CD14-positive monocyte (primary cell): ENCODE results near the gene GMPPA. TPM values are rescaled to one million over a fixed set of nuclear protein-coding genes. Genes with fewer than 3 reads are reported as not detected.

Source experiments
- DNase-seq, 3 donors: peaks; one replicate each; pipeline ENCODE4 v3.0.0-alpha.2; 2011 to 2022
- H2AFZ ChIP-seq: 2 replicates; pipeline ENCODE4 v1.6.0; 2012; ENCODE audit warnings: mild to moderate bottlenecking, low read depth, low read length, inconsistent platforms; ENCODE audit not compliant: insufficient read depth, poor library complexity, severe bottlenecking
- H3K27ac ChIP-seq, 2 donors: 1 replicate in 1 of 2; 2 replicates in 1 of 2; pipeline ENCODE4 v1.5.1; 2012 to 2013; ENCODE audit warnings: low read length in 2 of 2, control low read depth in 1 of 2, inconsistent platforms in 1 of 2, low read depth in 1 of 2, mild to moderate bottlenecking in 1 of 2
- H3K27me3 ChIP-seq, 2 donors: one replicate each; pipeline versions ENCODE4 v1.6.0 to v1.6.1; 2011 to 2013; ENCODE audit warnings: low read length in 2 of 2; ENCODE audit not compliant: control insufficient read depth in 2 of 2, insufficient read depth in 2 of 2
- H3K36me3 ChIP-seq, 2 donors: replicated peaks in 1 of 2; 1 replicate in 1 of 2; 2 replicates in 1 of 2; pipeline versions ENCODE4 v1.5.1 to v1.6.1; 2012 to 2013; ENCODE audit warnings: low read length in 2 of 2, control low read depth in 1 of 2, inconsistent platforms in 1 of 2, mild to moderate bottlenecking in 1 of 2; ENCODE audit not compliant: insufficient read depth in 2 of 2, control insufficient read depth in 1 of 2
- H3K4me1 ChIP-seq, 2 donors: 1 replicate in 1 of 2; 2 replicates in 1 of 2; pipeline versions ENCODE4 v1.5.1 to v1.6.1; 2012 to 2013; ENCODE audit warnings: low read length in 2 of 2, control low read depth in 1 of 2, inconsistent platforms in 1 of 2, mild to moderate bottlenecking in 1 of 2, moderate library complexity in 1 of 2; ENCODE audit not compliant: insufficient read depth in 2 of 2, control insufficient read depth in 1 of 2
- H3K4me2 ChIP-seq: replicated peaks from 2 replicates; pipeline ENCODE3; 2012; ENCODE audit warnings: low read length, moderate library complexity, mild to moderate bottlenecking; ENCODE audit not compliant: poor library complexity, severe bottlenecking; ENCODE audit errors: extremely low read depth
- H3K4me3 ChIP-seq, 3 experiments: fragments of 200-600 bp in 1 of 3; sonication (generic) in 1 of 3; replicated peaks in 1 of 3; 1 replicate in 2 of 3; 2 replicates in 1 of 3; pipeline ENCODE4 v1.5.1; 2011 to 2013; ENCODE audit warnings: low read length in 3 of 3, mild to moderate bottlenecking in 3 of 3, control low read depth in 2 of 3, low read depth in 2 of 3, inconsistent platforms in 1 of 3, moderate library complexity in 1 of 3
- H3K79me2 ChIP-seq: 2 replicates; pipeline ENCODE4 v1.6.0; 2012; ENCODE audit warnings: mild to moderate bottlenecking, control low read depth, inconsistent platforms, low read length, moderate library complexity; ENCODE audit not compliant: insufficient read depth
- H3K9ac ChIP-seq: 2 replicates; pipeline ENCODE4 v1.6.0; 2017; ENCODE audit warnings: low read length, mild to moderate bottlenecking; ENCODE audit not compliant: insufficient read depth, poor library complexity, severe bottlenecking
- H3K9me3 ChIP-seq, 2 donors: replicated peaks in 1 of 2; 1 replicate in 1 of 2; 2 replicates in 1 of 2; pipeline versions ENCODE4 v1.5.1 to v1.6.1; 2012 to 2013; ENCODE audit warnings: low read length in 2 of 2, control low read depth in 1 of 2; ENCODE audit not compliant: control insufficient read depth in 1 of 2, insufficient read depth in 1 of 2
- H4K20me1 ChIP-seq: 2 replicates; pipeline ENCODE4 v1.6.0; 2012; ENCODE audit warnings: mild to moderate bottlenecking, low read length, control low read depth, moderate library complexity; ENCODE audit not compliant: insufficient read depth
- H3K27ac Mint-ChIP-seq, 7 donors: one replicate each; pipeline ENCODE4 v1.8.0; 2020; ENCODE audit warnings: mild to moderate bottlenecking in 7 of 7, mixed read lengths in 7 of 7, moderate library complexity in 6 of 7, inconsistent platforms in 2 of 7
- H3K27me3 Mint-ChIP-seq, 3 donors: one replicate each; pipeline ENCODE4 v1.8.0; 2021 to 2022; ENCODE audit warnings: low read depth in 3 of 3, mild to moderate bottlenecking in 3 of 3, mixed read lengths in 3 of 3, moderate library complexity in 3 of 3, inconsistent platforms in 1 of 3
- H3K36me3 Mint-ChIP-seq, 2 donors: one replicate each; pipeline ENCODE4 v1.8.0; 2020; ENCODE audit warnings: mixed read lengths in 2 of 2, inconsistent platforms in 1 of 2, mild to moderate bottlenecking in 1 of 2
- H3K4me1 Mint-ChIP-seq: one replicate; pipeline ENCODE4 v1.8.0; 2020; ENCODE audit warnings: mild to moderate bottlenecking, mixed read lengths
- H3K4me3 Mint-ChIP-seq, 2 donors: one replicate each; pipeline ENCODE4 v1.8.0; 2020; ENCODE audit warnings: mild to moderate bottlenecking in 2 of 2, mixed read lengths in 2 of 2, moderate library complexity in 1 of 2
- H3K9me3 Mint-ChIP-seq, 7 donors: one replicate each; pipeline ENCODE4 v1.8.0; 2020 to 2022; ENCODE audit warnings: mixed read lengths in 7 of 7, mild to moderate bottlenecking in 6 of 7, moderate library complexity in 6 of 7, inconsistent platforms in 2 of 7
- CTCF ChIP-seq: fragments of 200-600 bp; IDR thresholded peaks from one replicate; pipeline ENCODE4 v1.8.0; 2022; ENCODE audit warnings: antibody characterized with exemption, mild to moderate bottlenecking
- WGBS: methylation state at CpG from one replicate; pipeline ENCODE4 v1.1.5; 2013; ENCODE audit warnings: missing lambda C conversion rate; ENCODE audit not compliant: insufficient coverage; 5-methylcytosine and 5-hydroxymethylcytosine counted together
- intact Hi-C, 2 donors: fragments of 100-400 bp; cut with micrococcal nuclease; formaldehyde crosslinking; loops; one replicate each; pipeline versions ENCODE4 v1.15.0 to v1.15.1; 2023
- polyA plus RNA-seq, 3 donors: library from polyadenylated mRNA; depleted of rRNA in 1 of 3; unstranded in 2 of 3; stranded (reverse) in 1 of 3; fragments of 300-500 nt in 2 of 3; fragments of >200 nt in 1 of 3; fragmentation: Illumina TruSeq in 2 of 3; gene quantifications; 1 replicate in 2 of 3; 2 replicates in 1 of 3; pipeline ENCODE4 v1.2.3, GENCODE V29; 2012 to 2021

Gene GMPPA
- polyA plus RNA-seq, 3 donors, result 35.5 to 71.2 (median 35.9) TPM

GRCh38 chr2:219499058-219499307, 292 bp downstream of the GMPPA start:
- no peaks in the 10 kb centered on the region for H4K20me1 ChIP-seq
- peaks cover 18 to 31% of the 10 kb centered on the region in 2 donors for H3K36me3 Mint-ChIP-seq
- peak overlapping the region; percentile 97 for H3K4me2 ChIP-seq
- peak overlapping the region; percentile 91 for H3K9ac ChIP-seq
- H3K27me3 ChIP-seq, result peaks cover 31 to 37% of the 10 kb centered on the region in 2 donors
- DNase-seq, result no peak
- H3K9me3 ChIP-seq, result peaks cover 2 to 10% of the 10 kb centered on the region in 2 donors
- peak overlapping the region; percentile 89 to 90 for H3K27ac ChIP-seq
- peaks cover 11% of the 10 kb centered on the region for H3K79me2 ChIP-seq
- peak overlapping the region; percentile 98 to 100 for H3K4me3 Mint-ChIP-seq
- intact Hi-C loops, result loop anchor here (5.0 to 10.0 kb wide), 4 partner anchors 33 to 334 kb away; partner anchors contain the start of genes DNPEP (in 2 of the 2), STK11IP (in 2 of the 2) and NHEJ1 (in 1 of the 2)
- H3K36me3 ChIP-seq, result peaks cover 13 to 30% of the 10 kb centered on the region in 2 donors
- peaks cover 38% of the 10 kb centered on the region for H3K4me1 Mint-ChIP-seq
- H3K4me1 ChIP-seq, result peaks cover 28 to 43% of the 10 kb centered on the region in 2 donors
- H3K9me3 Mint-ChIP-seq, result peaks cover 0 to 19% (median 1%) of the 10 kb centered on the region in 7 donors
- TF ChIP-seq CTCF, result no peak
- H3K4me3 ChIP-seq, result peak overlapping the region; percentile 58 to 93 (median 80)
- 7% methylated on average over 2 of the region's 3 CpGs for WGBS
- H2AFZ ChIP-seq, result peak overlapping the region; percentile 94
- H3K27me3 Mint-ChIP-seq, result peaks cover 38 to 41% (median 38%) of the 10 kb centered on the region in 3 donors
- peak overlapping the region; percentile 94 to 99 (median 97) for H3K27ac Mint-ChIP-seq

- Histone ChIP-seq H3K36me3 (peaks cover 19 to 36% of the 10 kb centered on the region in 2 donors), H3K9ac (peak overlapping the region; percentile 91), H3K27ac (peak overlapping the region in 1 of 2 donors; percentile 90), H3K79me2 (peaks cover 11% of the 10 kb centered on the region), H3K4me3 (peak overlapping the region in 1 of 3 experiments; percentile 93), H3K4me2 (peak overlapping the region; percentile 97), H3K27me3 (peaks cover 28 to 32% of the 10 kb centered on the region in 2 donors), H3K9me3 (peaks cover 2 to 10% of the 10 kb centered on the region in 2 donors), H4K20me1 (no peaks in the 10 kb centered on the region), H2AFZ (peak overlapping the region; percentile 94), H3K4me1 (peaks cover 28 to 43% of the 10 kb centered on the region in 2 donors)
- H3K9me3 Mint-ChIP-seq, result peaks cover 0 to 17% (median 1%) of the 10 kb centered on the region in 7 donors
- H3K27ac Mint-ChIP-seq, result peak overlapping the region in 6 of 7 donors; percentile 7 to 99 (median 95)
- H3K27me3 Mint-ChIP-seq, result peaks cover 32 to 35% (median 32%) of the 10 kb centered on the region in 3 donors
- peaks cover 24 to 37% of the 10 kb centered on the region in 2 donors for H3K36me3 Mint-ChIP-seq
- H3K4me1 Mint-ChIP-seq, result peaks cover 38% of the 10 kb centered on the region
- WGBS, result 88% methylated on average over 1 of the region's 1 CpG
- DNase-seq, result no peak
- intact Hi-C loops, result loop anchor here (5.0 to 10.0 kb wide), 4 partner anchors 33 to 335 kb away; partner anchors contain the start of genes DNPEP (in 2 of the 2), STK11IP (in 2 of the 2) and NHEJ1 (in 1 of the 2)
- TF ChIP-seq CTCF, result no peak
- peak overlapping the region in 1 of 2 donors; percentile 100 for H3K4me3 Mint-ChIP-seq
These were observed 864 bp downstream of the GMPPA start for GRCh38 chr2:219499555-219499954.
